H9 (cell line): ENCODE measurements around the gene RGS6. TPM values are rescaled to one million over a fixed set of nuclear protein-coding genes. Genes with fewer than 3 reads are reported as not detected.

Experiments
- DNase-seq: peaks from one replicate; pipeline ENCODE4 v3.0.0-alpha.2; 2017
- H2AFZ ChIP-seq: one replicate; pipeline ENCODE4 v1.6.1; 2013; ENCODE audit warnings: mild to moderate bottlenecking, low read length, control low read depth, moderate library complexity
- H2AK5ac ChIP-seq: 2 replicates; pipeline ENCODE4 v1.6.1; 2013; ENCODE audit warnings: low read length, control low read depth, mixed read lengths; ENCODE audit not compliant: insufficient read length
- H2BK120ac ChIP-seq: one replicate; pipeline ENCODE4 v1.6.1; 2013; ENCODE audit warnings: low read depth, mild to moderate bottlenecking, low read length, control low read depth, inconsistent platforms; ENCODE audit not compliant: poor library complexity, severe bottlenecking
- H2BK12ac ChIP-seq: 2 replicates; pipeline ENCODE4 v1.6.1; 2013; ENCODE audit warnings: low read length, control low read depth, mixed read lengths, low read depth; ENCODE audit not compliant: insufficient read length
- H2BK15ac ChIP-seq: 2 replicates; pipeline ENCODE4 v1.6.1; 2013; ENCODE audit warnings: low read depth, low read length, control low read depth
- H2BK20ac ChIP-seq: one replicate; pipeline ENCODE4 v1.6.1; 2013; ENCODE audit warnings: low read depth, mild to moderate bottlenecking, low read length, control low read depth, inconsistent platforms; ENCODE audit not compliant: poor library complexity, severe bottlenecking
- H2BK5ac ChIP-seq: 2 replicates; pipeline ENCODE4 v1.6.1; 2013; ENCODE audit warnings: low read length, control low read depth, mixed read lengths; ENCODE audit not compliant: insufficient read length
- H3K14ac ChIP-seq: 2 replicates; pipeline ENCODE4 v1.6.1; 2013; ENCODE audit warnings: low read length, control low read depth; ENCODE audit not compliant: insufficient read depth
- H3K18ac ChIP-seq: 2 replicates; pipeline ENCODE4 v1.6.1; 2013; ENCODE audit warnings: low read depth, mild to moderate bottlenecking, mixed read lengths, low read length, control low read depth; ENCODE audit not compliant: insufficient read length
- H3K23ac ChIP-seq: 2 replicates; pipeline ENCODE4 v1.6.1; 2013; ENCODE audit warnings: low read length, control low read depth, mixed read lengths, low read depth; ENCODE audit not compliant: insufficient read length
- H3K23me2 ChIP-seq: 2 replicates; pipeline ENCODE4 v1.6.1; 2013; ENCODE audit warnings: low read depth, mild to moderate bottlenecking, mixed read lengths, low read length, control low read depth; ENCODE audit not compliant: insufficient read length, poor library complexity, severe bottlenecking
- H3K27ac ChIP-seq: 2 replicates; pipeline ENCODE4 v1.5.1; 2013; ENCODE audit warnings: low read length, control low read depth, mixed read lengths, low read depth; ENCODE audit not compliant: insufficient read length
- H3K27me3 ChIP-seq: 2 replicates; pipeline ENCODE4 v1.6.1; 2013; ENCODE audit warnings: low read length, control low read depth, inconsistent platforms; ENCODE audit not compliant: insufficient read depth
- H3K4ac ChIP-seq: 2 replicates; pipeline ENCODE4 v1.6.1; 2013; ENCODE audit warnings: low read depth, mild to moderate bottlenecking, control low read depth, inconsistent platforms, low read length, moderate library complexity
- H3K4me1 ChIP-seq: 2 replicates; pipeline ENCODE4 v1.6.1; 2013; ENCODE audit warnings: low read length, control low read depth, inconsistent platforms; ENCODE audit not compliant: insufficient read depth
- H3K4me2 ChIP-seq: 2 replicates; pipeline ENCODE4 v1.6.1; 2013; ENCODE audit warnings: low read length, control low read depth, mixed read lengths; ENCODE audit not compliant: insufficient read length, insufficient read depth
- H3K56ac ChIP-seq: 2 replicates; pipeline ENCODE4 v1.6.1; 2013; ENCODE audit warnings: low read depth, mild to moderate bottlenecking, mixed read lengths, low read length, control low read depth; ENCODE audit not compliant: insufficient read length
- H3K79me1 ChIP-seq: 2 replicates; pipeline ENCODE4 v1.6.1; 2013; ENCODE audit warnings: low read depth, mild to moderate bottlenecking, moderate library complexity, low read length, control low read depth, inconsistent platforms; ENCODE audit not compliant: insufficient read depth, poor library complexity, severe bottlenecking
- H3K79me2 ChIP-seq: 2 replicates; pipeline ENCODE4 v1.6.1; 2013; ENCODE audit warnings: low read length, control low read depth, inconsistent platforms; ENCODE audit not compliant: insufficient read depth
- H3K9ac ChIP-seq: 2 replicates; pipeline ENCODE4 v1.6.1; 2013; ENCODE audit warnings: low read length, control low read depth, mixed read lengths; ENCODE audit not compliant: insufficient read length; ENCODE audit errors: extremely low read depth
- H3K9me3 ChIP-seq: one replicate; pipeline ENCODE4 v1.6.1; 2013; ENCODE audit warnings: low read depth, low read length, inconsistent platforms; ENCODE audit not compliant: control insufficient read depth
- H3T11ph ChIP-seq: one replicate; pipeline ENCODE4 v1.6.1; 2013; ENCODE audit warnings: mild to moderate bottlenecking, low read length, control low read depth, inconsistent platforms
- H4K20me1 ChIP-seq: one replicate; pipeline ENCODE4 v1.6.1; 2013; ENCODE audit not compliant: control insufficient read depth, insufficient read length, insufficient read depth
- H4K5ac ChIP-seq: 2 replicates; pipeline ENCODE4 v1.6.1; 2013; ENCODE audit warnings: low read depth, mild to moderate bottlenecking, mixed read lengths, low read length, control low read depth; ENCODE audit not compliant: insufficient read length
- H4K8ac ChIP-seq: replicated peaks from 2 replicates; pipeline ENCODE4 v1.6.1; 2013; ENCODE audit warnings: low read length, control low read depth, mixed read lengths, low read depth; ENCODE audit not compliant: insufficient read length
- H4K91ac ChIP-seq: 2 replicates; pipeline ENCODE4 v1.6.1; 2013; ENCODE audit warnings: low read depth, mild to moderate bottlenecking, moderate library complexity, mixed read lengths, low read length, control low read depth; ENCODE audit not compliant: insufficient read length
- H3K27ac Mint-ChIP-seq, 3 experiments: 2 replicates in 2 of 3; 3 replicates in 1 of 3; pipeline ENCODE4 v1.8.0; 2020 to 2021; ENCODE audit warnings: mixed read lengths in 3 of 3, mild to moderate bottlenecking in 1 of 3, moderate library complexity in 1 of 3
- H3K27me3 Mint-ChIP-seq: 2 replicates; pipeline ENCODE4 v1.8.0; 2021; ENCODE audit warnings: low read depth, mild to moderate bottlenecking, moderate library complexity, mixed read lengths
- H3K36me3 Mint-ChIP-seq, 3 experiments: 2 replicates in 2 of 3; 3 replicates in 1 of 3; pipeline ENCODE4 v1.8.0; 2020 to 2021; ENCODE audit warnings: low read depth in 3 of 3, mixed read lengths in 3 of 3; ENCODE audit not compliant: insufficient read depth in 1 of 3
- H3K4me1 Mint-ChIP-seq, 2 experiments: 2 replicates each; pipeline ENCODE4 v1.8.0; 2020; ENCODE audit warnings: mixed read lengths in 2 of 2
- H3K4me3 Mint-ChIP-seq, 2 experiments: 2 replicates in 1 of 2; 3 replicates in 1 of 2; pipeline ENCODE4 v1.8.0; 2020 to 2021; ENCODE audit warnings: mild to moderate bottlenecking in 2 of 2, mixed read lengths in 2 of 2, moderate library complexity in 1 of 2
- H3K9me3 Mint-ChIP-seq, 2 experiments: 2 replicates in 1 of 2; 3 replicates in 1 of 2; pipeline ENCODE4 v1.8.0; 2020; ENCODE audit warnings: mild to moderate bottlenecking in 2 of 2, mixed read lengths in 2 of 2, moderate library complexity in 1 of 2
- WGBS: extraction: QIAGEN DNeasy Blood & Tissue Kit; methylation state at CpG from one replicate; pipeline ENCODE4 v1.1.7; 2013; ENCODE audit warnings: missing lambda C conversion rate, low lambda C conversion rate, mixed read lengths; ENCODE audit not compliant: insufficient read length; ENCODE audit errors: extremely low coverage; 5-methylcytosine and 5-hydroxymethylcytosine counted together
- total RNA-seq: library from RNA; stranded (reverse); gene quantifications from 2 replicates; pipeline ENCODE4 v1.2.1, GENCODE V29; 2021
- TF ChIP-seq, protein P1 (sequence below): fragments of 200-600 bp; sonication (generic); conservative IDR thresholded peaks from 3 replicates; pipeline ENCODE4 v1.8.0; 2021; ENCODE audit warnings: antibody characterized with exemption, mild to moderate bottlenecking

The RGS6 gene
- total RNA-seq, 1 experiment from 2014 or later, result 3.0 TPM

DNA sequence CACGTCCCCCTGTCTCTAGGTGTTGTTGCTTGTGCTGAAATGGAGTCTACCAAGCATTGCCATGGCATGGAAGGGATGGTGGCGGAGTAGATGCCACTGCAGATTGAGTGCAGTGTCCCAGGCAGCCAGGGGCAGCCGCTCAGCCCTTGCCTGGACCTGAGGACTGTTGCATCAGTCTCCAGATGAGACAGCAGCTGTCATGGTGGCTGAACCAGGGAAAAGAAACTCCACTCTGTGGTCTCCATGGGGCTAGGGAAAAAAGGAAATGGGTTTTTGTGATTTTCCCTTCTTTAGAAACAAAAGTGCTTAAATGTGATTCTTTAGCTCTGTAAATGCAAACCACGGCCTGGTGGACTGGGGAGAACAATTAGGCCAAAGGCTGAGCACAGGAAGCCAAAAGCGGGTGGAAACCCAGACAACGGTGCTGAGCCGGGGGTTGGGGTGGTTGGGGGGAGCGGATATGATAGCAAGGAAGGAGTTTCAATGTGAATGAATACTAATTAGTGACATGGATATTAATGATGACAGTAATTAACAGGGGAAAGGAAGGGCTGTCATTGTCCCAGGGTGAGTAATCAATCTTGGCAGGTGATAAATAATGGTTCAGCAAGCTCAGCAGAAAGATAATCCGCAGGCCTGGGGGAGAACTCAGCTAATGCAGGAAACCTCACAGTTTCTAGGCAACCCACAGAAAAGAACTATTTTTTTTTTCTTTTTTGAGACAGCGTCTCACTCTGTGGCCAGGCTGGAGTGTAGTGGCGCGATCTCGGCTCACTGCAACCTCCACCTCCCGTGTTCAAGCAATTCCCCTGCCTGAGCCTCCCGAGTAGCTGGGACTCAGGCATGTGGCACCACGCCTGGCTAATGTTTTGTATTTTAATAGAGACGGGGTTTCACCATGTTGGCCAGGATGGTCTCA lies 519.1 kb downstream of the RGS6 start:
- no peaks in the 10 kb centered on the region; the same call in 1 of the 2 replicates for H3K27me3 Mint-ChIP-seq
- Histone ChIP-seq H4K5ac (no peak overlapping the region), H4K91ac (no peak overlapping the region), H2AK5ac (no peak overlapping the region), H2BK20ac (no peak overlapping the region), H3K23me2 (no peaks in the 10 kb centered on the region), H3K56ac (no peak overlapping the region), H3K79me1 (no peaks in the 10 kb centered on the region), H4K8ac (no peak overlapping the region), H3T11ph (no peak overlapping the region), H2BK15ac (no peak overlapping the region), H2BK5ac (no peak overlapping the region), H3K79me2 (no peaks in the 10 kb centered on the region), H2BK120ac (no peak overlapping the region), H3K9ac (no peak overlapping the region), H3K23ac (no peak overlapping the region), H2BK12ac (no peak overlapping the region), H3K18ac (no peak overlapping the region), H3K4me1 (peaks cover 2% of the 10 kb centered on the region; the same call in 1 of the 2 replicates), H3K27me3 (no peaks in the 10 kb centered on the region), H2AFZ (no peak overlapping the region), H3K4ac (no peak overlapping the region), H3K14ac (no peak overlapping the region), H3K27ac (no peak overlapping the region), H3K4me2 (no peak overlapping the region), H4K20me1 (no peaks in the 10 kb centered on the region), H3K9me3 (no peaks in the 10 kb centered on the region)
- no CpG with 5 or more reads among the region's 17 CpGs for WGBS
- no peaks in the 10 kb centered on the region for H3K9me3 Mint-ChIP-seq
- DNase-seq, result no peak
- peak overlapping the region; percentile 86 to 90 (median 89); a peak in 5 of 7 replicates for H3K27ac Mint-ChIP-seq
- no peaks in the 10 kb centered on the region; a peak in 1 of 7 replicates for H3K36me3 Mint-ChIP-seq
- H3K4me3 Mint-ChIP-seq, result no peak overlapping the region
- H3K4me1 Mint-ChIP-seq, result peaks cover 8 to 12% of the 10 kb centered on the region in 2 experiments
- TF ChIP-seq, protein P1, sequence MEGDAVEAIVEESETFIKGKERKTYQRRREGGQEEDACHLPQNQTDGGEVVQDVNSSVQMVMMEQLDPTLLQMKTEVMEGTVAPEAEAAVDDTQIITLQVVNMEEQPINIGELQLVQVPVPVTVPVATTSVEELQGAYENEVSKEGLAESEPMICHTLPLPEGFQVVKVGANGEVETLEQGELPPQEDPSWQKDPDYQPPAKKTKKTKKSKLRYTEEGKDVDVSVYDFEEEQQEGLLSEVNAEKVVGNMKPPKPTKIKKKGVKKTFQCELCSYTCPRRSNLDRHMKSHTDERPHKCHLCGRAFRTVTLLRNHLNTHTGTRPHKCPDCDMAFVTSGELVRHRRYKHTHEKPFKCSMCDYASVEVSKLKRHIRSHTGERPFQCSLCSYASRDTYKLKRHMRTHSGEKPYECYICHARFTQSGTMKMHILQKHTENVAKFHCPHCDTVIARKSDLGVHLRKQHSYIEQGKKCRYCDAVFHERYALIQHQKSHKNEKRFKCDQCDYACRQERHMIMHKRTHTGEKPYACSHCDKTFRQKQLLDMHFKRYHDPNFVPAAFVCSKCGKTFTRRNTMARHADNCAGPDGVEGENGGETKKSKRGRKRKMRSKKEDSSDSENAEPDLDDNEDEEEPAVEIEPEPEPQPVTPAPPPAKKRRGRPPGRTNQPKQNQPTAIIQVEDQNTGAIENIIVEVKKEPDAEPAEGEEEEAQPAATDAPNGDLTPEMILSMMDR, result no peak
